Measurements from ENCODE around the gene MAMSTR.

The MAMSTR gene

GRCh38 chr19:48746738-48747575 is 27.4 kb upstream of the MAMSTR start, which contains the start of gene IZUMO1:
Gene IZUMO1, minus strand, starts transcription at chr19:48746909. Its CDS starts 1,050 bp downstream, at chr19:48745859.
- DNase-seq (ENCODE audit: low spot score): no peak
- FAIRE-seq: no peak

- FAIRE-seq (no peak), DNase-seq (ENCODE audit: low spot score) (no peak)
These were observed 26.6 kb upstream of the MAMSTR start for GRCh38 chr19:48746110-48746509.

GRCh38 chr19:48745208-48745995 is 25.9 kb upstream of the MAMSTR start:
- DNase-seq (ENCODE audit: low spot score) (peak; percentile 66), FAIRE-seq (no peak)

GRCh38 chr19:48742096-48742495 is 22.6 kb upstream of the MAMSTR start:
- DNase-seq (ENCODE audit: low spot score): no peak

GRCh38 chr19:48741129-48741999 is 21.8 kb upstream of the MAMSTR start:
- DNase-seq (ENCODE audit: low spot score): peak; percentile 42
- no peak for FAIRE-seq

More at GRCh38 chr19:48742096-48742495, 22.6 kb upstream of the MAMSTR start:
- FAIRE-seq: no peak

GRCh38 chr19:48740164-48740972 is 20.8 kb upstream of the MAMSTR start, which contains the start of gene RASIP1:
Gene RASIP1, minus strand, starts transcription at chr19:48740610. Its CDS starts 328 bp downstream, at chr19:48740282.
- FAIRE-seq: no peak
- DNase-seq (ENCODE audit: low spot score): no peak

GRCh38 chr19:48739404-48740163 is 20.1 kb upstream of the MAMSTR start:
- FAIRE-seq (no peak), DNase-seq (ENCODE audit: low spot score) (no peak)

- FAIRE-seq: peak; percentile 52
These were observed 19.3 kb upstream of the MAMSTR start for GRCh38 chr19:48738557-48739403.

GRCh38 chr19:48737360-48737998 is 18.0 kb upstream of the MAMSTR start:
- FAIRE-seq (no peak), DNase-seq (ENCODE audit: low spot score) (no peak)

More at GRCh38 chr19:48738557-48739403, 19.3 kb upstream of the MAMSTR start:
- DNase-seq (ENCODE audit: low spot score): peak; percentile 99

- FAIRE-seq (no peak), DNase-seq (ENCODE audit: low spot score) (no peak)
These were observed 15.6 kb upstream of the MAMSTR start for GRCh38 chr19:48735031-48735615.

- FAIRE-seq (no peak), DNase-seq (ENCODE audit: low spot score) (no peak)
These were observed 15.1 kb upstream of the MAMSTR start for GRCh38 chr19:48734625-48735024.

- FAIRE-seq (no peak), DNase-seq (ENCODE audit: low spot score) (no peak)
These were observed 11.9 kb upstream of the MAMSTR start for GRCh38 chr19:48731452-48731851.

- DNase-seq (ENCODE audit: low spot score) (no peak), FAIRE-seq (no peak)
These were observed 9.6 kb upstream of the MAMSTR start for GRCh38 chr19:48728911-48729664.

- no peak for DNase-seq (ENCODE audit: low spot score)
- no peak for FAIRE-seq
These were observed 7.0 kb upstream of the MAMSTR start for GRCh38 chr19:48726556-48726955.

GRCh38 chr19:48724796-48725753 is 5.5 kb upstream of the MAMSTR start:
- FAIRE-seq: no peak
- peak; percentile 72 for DNase-seq (ENCODE audit: low spot score)

- DNase-seq (ENCODE audit: low spot score) (no peak), FAIRE-seq (no peak)
These were observed 2.7 kb upstream of the MAMSTR start for GRCh38 chr19:48722196-48722708.

Measured in urothelium cell line (cell line).